ENCODE results near the gene RBBP6. TPM values are rescaled to one million over a fixed set of nuclear protein-coding genes. Genes with fewer than 3 reads are reported as not detected.
"Not testable (repeated sequence)": the region's sequence is repeated elsewhere in the genome, so short reads cannot be mapped to it uniquely, and the experiment has no call there.

RBBP6 gene
- total RNA-seq, 3 donors from 2014 or later (not counting 1 experiment from before 2014, with no cell fraction given): 155 to 219 (median 173) TPM

DNA sequence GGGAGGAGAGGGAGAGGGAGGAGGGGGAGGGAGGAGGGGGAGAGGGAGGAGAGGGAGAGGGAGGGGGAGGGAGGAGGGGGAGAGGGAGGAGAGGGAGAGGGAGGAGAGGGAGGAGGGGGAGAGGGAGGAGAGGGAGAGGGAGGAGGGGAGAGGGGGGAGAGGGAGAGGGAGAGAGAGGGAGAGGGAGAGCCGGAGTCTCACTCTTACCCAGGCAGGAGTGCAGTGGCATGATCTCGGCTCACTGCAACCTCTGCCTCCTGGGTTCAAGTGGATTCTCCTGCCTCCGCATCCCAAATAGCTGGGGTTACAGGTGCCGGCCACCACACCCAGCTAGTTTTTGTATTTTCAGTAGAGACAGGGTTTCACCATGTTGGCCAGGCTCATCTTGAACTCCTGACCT is 36.4 kb downstream of the RBBP6 start:
- H3K27me3 ChIP-seq (ENCODE audit: control insufficient read depth, insufficient read depth, low read length); H3K9me3 ChIP-seq (ENCODE audit: control insufficient read depth, insufficient read depth, low read length); H3K27ac Mint-ChIP-seq; ATAC-seq; H3K27me3 Mint-ChIP-seq (ENCODE audit: low read depth in 2 of 2); H3K4me3 ChIP-seq (ENCODE audit: low read length); H3K4me1 ChIP-seq (ENCODE audit: control insufficient read depth, insufficient read depth, low read length); H3K4me1 Mint-ChIP-seq; intact Hi-C loops (cut with micrococcal nuclease); H3K4me3 Mint-ChIP-seq; H3K9me3 Mint-ChIP-seq; H3K27ac ChIP-seq (ENCODE audit: low read length); DNase-seq: not testable (repeated sequence)
- H3K36me3 Mint-ChIP-seq: peaks cover 14% of the 10 kb centered on the region
- WGBS (ENCODE audit: insufficient coverage): 94% methylated on average over 4 of the region's 4 CpGs
- H3K36me3 ChIP-seq (ENCODE audit: control insufficient read depth, insufficient read depth, low read length): peaks cover 12% of the 10 kb centered on the region

DNA sequence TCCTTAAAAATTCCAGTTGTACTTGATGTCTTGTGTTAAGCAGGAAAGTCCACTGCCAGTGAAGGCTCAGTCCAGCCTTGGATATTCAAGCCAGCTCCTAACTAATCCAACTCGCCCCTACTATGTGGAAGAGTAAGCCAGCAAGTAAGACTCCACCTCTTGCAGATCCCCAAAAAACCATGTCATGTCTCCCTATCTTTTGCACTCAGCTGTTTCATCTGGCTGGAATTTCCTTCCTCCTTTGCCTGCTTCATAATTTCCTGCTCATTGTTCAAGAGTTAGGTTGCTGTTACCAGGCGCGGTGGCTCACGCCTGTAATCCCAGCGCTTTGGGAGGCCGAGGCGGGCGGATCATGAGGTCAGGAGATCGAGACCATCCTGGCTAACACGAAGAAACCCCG is 37.8 kb downstream of the RBBP6 start:
- Histone ChIP-seq H3K36me3 (ENCODE audit: control insufficient read depth, insufficient read depth, low read length) (no peaks in the 10 kb centered on the region), H3K27me3 (ENCODE audit: control insufficient read depth, insufficient read depth, low read length) (no peaks in the 10 kb centered on the region), H3K4me1 (ENCODE audit: control insufficient read depth, insufficient read depth, low read length) (no peaks in the 10 kb centered on the region), H3K4me3 (ENCODE audit: low read length) (no peak overlapping the region), H3K9me3 (ENCODE audit: control insufficient read depth, insufficient read depth, low read length) (no peaks in the 10 kb centered on the region), H3K27ac (ENCODE audit: low read length) (no peak overlapping the region)
- Mint-ChIP-seq H3K36me3 (peaks cover under 1% of the 10 kb centered on the region), H3K27ac (no peak overlapping the region), H3K4me1 (no peaks in the 10 kb centered on the region), H3K9me3 (no peaks in the 10 kb centered on the region), H3K27me3 (ENCODE audit: low read depth in 2 of 2) (no peaks in the 10 kb centered on the region), H3K4me3 (no peak overlapping the region)
- TF ChIP-seq, protein P1, sequence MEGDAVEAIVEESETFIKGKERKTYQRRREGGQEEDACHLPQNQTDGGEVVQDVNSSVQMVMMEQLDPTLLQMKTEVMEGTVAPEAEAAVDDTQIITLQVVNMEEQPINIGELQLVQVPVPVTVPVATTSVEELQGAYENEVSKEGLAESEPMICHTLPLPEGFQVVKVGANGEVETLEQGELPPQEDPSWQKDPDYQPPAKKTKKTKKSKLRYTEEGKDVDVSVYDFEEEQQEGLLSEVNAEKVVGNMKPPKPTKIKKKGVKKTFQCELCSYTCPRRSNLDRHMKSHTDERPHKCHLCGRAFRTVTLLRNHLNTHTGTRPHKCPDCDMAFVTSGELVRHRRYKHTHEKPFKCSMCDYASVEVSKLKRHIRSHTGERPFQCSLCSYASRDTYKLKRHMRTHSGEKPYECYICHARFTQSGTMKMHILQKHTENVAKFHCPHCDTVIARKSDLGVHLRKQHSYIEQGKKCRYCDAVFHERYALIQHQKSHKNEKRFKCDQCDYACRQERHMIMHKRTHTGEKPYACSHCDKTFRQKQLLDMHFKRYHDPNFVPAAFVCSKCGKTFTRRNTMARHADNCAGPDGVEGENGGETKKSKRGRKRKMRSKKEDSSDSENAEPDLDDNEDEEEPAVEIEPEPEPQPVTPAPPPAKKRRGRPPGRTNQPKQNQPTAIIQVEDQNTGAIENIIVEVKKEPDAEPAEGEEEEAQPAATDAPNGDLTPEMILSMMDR (IDR thresholded peaks at IDR 0.05): no peak
- DNase-seq (no peak), ATAC-seq (no peak)
- 93% methylated on average over 11 of the region's 11 CpGs for WGBS (ENCODE audit: insufficient coverage)
- intact Hi-C loops (cut with micrococcal nuclease): no loop called here

DNA sequence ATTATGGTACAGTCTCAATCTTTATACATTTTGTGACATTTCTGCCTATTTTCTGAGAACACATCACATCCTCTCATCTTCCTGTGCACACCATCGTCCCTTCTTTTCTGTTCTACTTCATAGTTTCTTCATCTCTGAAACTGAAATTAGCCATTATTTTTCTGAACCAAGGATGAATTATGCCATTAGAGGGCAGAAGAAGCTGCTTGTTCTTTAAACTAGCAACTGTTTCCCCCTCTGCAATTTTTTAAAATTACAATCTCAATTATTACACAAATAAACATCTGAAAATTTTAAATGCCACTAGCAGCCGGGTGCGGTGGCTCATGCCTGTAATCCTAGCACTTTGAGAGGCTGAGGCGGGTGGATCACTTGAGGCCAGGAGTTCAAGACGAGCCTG is 41.3 kb downstream of the RBBP6 start:
- Histone ChIP-seq H3K27me3 (ENCODE audit: control insufficient read depth, insufficient read depth, low read length) (no peaks in the 10 kb centered on the region), H3K4me1 (ENCODE audit: control insufficient read depth, insufficient read depth, low read length) (no peaks in the 10 kb centered on the region), H3K27ac (ENCODE audit: low read length) (no peak overlapping the region), H3K9me3 (ENCODE audit: control insufficient read depth, insufficient read depth, low read length) (no peaks in the 10 kb centered on the region), H3K36me3 (ENCODE audit: control insufficient read depth, insufficient read depth, low read length) (no peaks in the 10 kb centered on the region), H3K4me3 (ENCODE audit: low read length) (no peak overlapping the region)
- Mint-ChIP-seq H3K27ac (no peak overlapping the region), H3K4me3 (no peak overlapping the region), H3K36me3 (no peaks in the 10 kb centered on the region), H3K27me3 (ENCODE audit: low read depth in 2 of 2) (no peaks in the 10 kb centered on the region), H3K4me1 (no peaks in the 10 kb centered on the region), H3K9me3 (no peaks in the 10 kb centered on the region)
- intact Hi-C loops (cut with micrococcal nuclease): no loop called here
- ATAC-seq (no peak), DNase-seq (no peak)
- 78% methylated on average over 3 of the region's 5 CpGs for WGBS (ENCODE audit: insufficient coverage)
- TF ChIP-seq, protein P1 (IDR thresholded peaks at IDR 0.05): no peak

DNA sequence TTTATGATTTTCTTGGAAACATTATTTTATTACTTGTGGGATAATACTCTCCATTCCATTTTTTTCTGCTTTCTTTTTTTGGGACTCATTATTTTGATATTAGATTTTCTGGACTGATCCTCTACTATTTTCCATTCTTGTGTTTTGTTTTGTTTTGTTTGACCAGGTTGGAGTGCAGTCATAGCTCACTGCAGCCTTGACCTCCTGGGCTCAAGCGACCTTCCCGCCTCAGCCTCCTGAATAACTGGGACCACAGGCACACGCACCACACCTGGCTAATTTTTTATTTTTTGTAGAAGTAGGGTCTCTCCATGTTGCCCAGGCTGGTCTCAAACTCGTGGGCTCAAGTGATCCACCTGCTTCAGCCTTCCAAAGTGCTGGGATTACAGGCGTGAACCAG is 44.1 kb downstream of the RBBP6 start:
- TF ChIP-seq, protein P1 (IDR thresholded peaks at IDR 0.05): no peak
- no peak overlapping the region for H3K4me3 ChIP-seq (ENCODE audit: low read length)
- intact Hi-C loops (cut with micrococcal nuclease): no loop called here
- DNase-seq (no peak), ATAC-seq (no peak)
- no peaks in the 10 kb centered on the region for H3K4me1 ChIP-seq (ENCODE audit: control insufficient read depth, insufficient read depth, low read length)
- Mint-ChIP-seq H3K27ac (no peak overlapping the region), H3K4me3 (no peak overlapping the region), H3K27me3 (ENCODE audit: low read depth in 2 of 2) (peaks cover 0 to 3% of the 10 kb centered on the region in 2 donors), H3K4me1 (no peaks in the 10 kb centered on the region), H3K36me3 (no peaks in the 10 kb centered on the region), H3K9me3 (no peaks in the 10 kb centered on the region)
- H3K27ac ChIP-seq (ENCODE audit: low read length): no peak overlapping the region
- H3K9me3 ChIP-seq (ENCODE audit: control insufficient read depth, insufficient read depth, low read length): no peaks in the 10 kb centered on the region
- no peaks in the 10 kb centered on the region for H3K27me3 ChIP-seq (ENCODE audit: control insufficient read depth, insufficient read depth, low read length)
- no peaks in the 10 kb centered on the region for H3K36me3 ChIP-seq (ENCODE audit: control insufficient read depth, insufficient read depth, low read length)
- 84% methylated on average over 5 of the region's 5 CpGs for WGBS (ENCODE audit: insufficient coverage)
